H1 (cell line): ENCODE results near the gene GJC3. TPM values are rescaled to one million over a fixed set of nuclear protein-coding genes. Genes with fewer than 3 reads are reported as not detected.
"Not testable (repeated sequence)": the region's sequence is repeated elsewhere in the genome, so short reads cannot be mapped to it uniquely, and the experiment has no call there.

Experiments used
- CTCF ChIA-PET: fragments of 300-600 bp; sonication (Branson Sonifier 250); formaldehyde crosslinking; loops from one replicate; lab custom pipeline; 2021; ENCODE audit not compliant: partially characterized antibody; lab: Charles Lee
- POLR2A ChIA-PET: fragments of 300-600 bp; sonication (Branson Sonifier 250); formaldehyde crosslinking; loops from one replicate; lab custom pipeline; 2021; ENCODE audit warnings: inconsistent platforms; ENCODE audit not compliant: partially characterized antibody; lab: Charles Lee
- DNase-seq, 2 experiments: peaks; one replicate each; pipeline versions ENCODE4 v3.0.0 to v3.0.0-alpha.2; 2010 to 2022; ENCODE audit warnings: low spot score in 2 of 2, low read depth in 1 of 2, mixed read lengths in 1 of 2
- FAIRE-seq: peaks from 2 replicates; lab custom pipeline; 2011; peaks lifted over from hg19 to GRCh38; lab: Jason Lieb, UNC
- H2AFZ ChIP-seq: 2 replicates; pipeline ENCODE4 v1.8.1; 2012; ENCODE audit warnings: low read length, inconsistent platforms
- H2AK5ac ChIP-seq: 2 replicates; pipeline ENCODE4 v1.6.1; 2013; ENCODE audit warnings: low read depth, low read length
- H2BK120ac ChIP-seq: replicated peaks from 2 replicates; pipeline ENCODE3; 2013; ENCODE audit warnings: low read depth, low read length, inconsistent platforms
- H2BK12ac ChIP-seq: 2 replicates; pipeline ENCODE4 v1.6.1; 2013; ENCODE audit warnings: low read depth, low read length
- H2BK15ac ChIP-seq: 2 replicates; pipeline ENCODE4 v1.6.1; 2013; ENCODE audit warnings: low read length
- H2BK20ac ChIP-seq: 2 replicates; pipeline ENCODE4 v1.6.1; 2013; ENCODE audit warnings: low read length
- H2BK5ac ChIP-seq: 2 replicates; pipeline ENCODE4 v1.6.1; 2013; ENCODE audit warnings: low read depth, low read length
- H3K14ac ChIP-seq: 2 replicates; pipeline ENCODE4 v1.6.1; 2013; ENCODE audit warnings: inconsistent platforms; ENCODE audit not compliant: insufficient read length
- H3K18ac ChIP-seq: 2 replicates; pipeline ENCODE4 v1.6.1; 2013; ENCODE audit warnings: low read length; ENCODE audit errors: extremely low read depth
- H3K23ac ChIP-seq: 2 replicates; pipeline ENCODE4 v1.6.1; 2013; ENCODE audit warnings: inconsistent platforms; ENCODE audit not compliant: insufficient read length
- H3K23me2 ChIP-seq: 2 replicates; pipeline ENCODE4 v1.6.1; 2013; ENCODE audit warnings: low read depth, low read length
- H3K27ac ChIP-seq: 2 replicates; pipeline ENCODE4 v1.6.1; 2011; ENCODE audit warnings: low read depth, low read length, inconsistent platforms
- H3K27me3 ChIP-seq, 4 experiments: replicated peaks in 1 of 4; 1 replicate in 1 of 4; 2 replicates in 3 of 4; pipeline versions ENCODE4 v1.6.1 to v1.8.1; 2011 to 2013; ENCODE audit warnings: low read length in 3 of 4, mild to moderate bottlenecking in 3 of 4, inconsistent platforms in 2 of 4, mixed read lengths in 2 of 4, moderate library complexity in 1 of 4; ENCODE audit not compliant: control insufficient read depth in 3 of 4, insufficient read depth in 3 of 4; ENCODE audit errors: extremely low read depth in 1 of 4
- H3K36me3 ChIP-seq, 4 experiments: 2 replicates each; pipeline versions ENCODE4 v1.6.1 to v1.8.1; 2011 to 2013; ENCODE audit warnings: mild to moderate bottlenecking in 4 of 4, low read length in 3 of 4, moderate library complexity in 2 of 4, control low read depth in 1 of 4, inconsistent platforms in 1 of 4; ENCODE audit not compliant: insufficient read depth in 4 of 4, control insufficient read depth in 2 of 4
- H3K4ac ChIP-seq: replicated peaks from 2 replicates; pipeline ENCODE3; 2013; ENCODE audit warnings: low read length, low read depth, mixed read lengths, inconsistent platforms; ENCODE audit not compliant: insufficient read length
- H3K4me1 ChIP-seq, 4 experiments: replicated peaks in 1 of 4; 1 replicate in 1 of 4; 2 replicates in 3 of 4; pipeline versions ENCODE4 v1.6.1 to v1.8.1; 2011 to 2013; ENCODE audit warnings: low read length in 3 of 4, inconsistent platforms in 2 of 4, mixed read lengths in 1 of 4; ENCODE audit not compliant: insufficient read depth in 4 of 4, control insufficient read depth in 3 of 4
- H3K4me2 ChIP-seq, 2 experiments: 2 replicates each; pipeline versions ENCODE4 v1.6.1 to v1.8.1; 2011 to 2013; ENCODE audit warnings: low read depth in 2 of 2, low read length in 2 of 2, control low read depth in 1 of 2, inconsistent platforms in 1 of 2, mild to moderate bottlenecking in 1 of 2; ENCODE audit not compliant: insufficient read depth in 1 of 2
- H3K4me3 ChIP-seq, 4 experiments: fragments of 200-600, 300-600 bp in 1 of 4; sonication (generic), shearing (Covaris generic), sonication (Bioruptor Twin) in 1 of 4; 2 replicates each; pipeline versions ENCODE4 v1.5.1 to v1.8.1; 2011 to 2016; ENCODE audit warnings: low read length in 4 of 4, low read depth in 3 of 4, control low read depth in 2 of 4, inconsistent platforms in 2 of 4, mild to moderate bottlenecking in 2 of 4, mixed read lengths in 1 of 4, moderate library complexity in 1 of 4; ENCODE audit not compliant: insufficient read depth in 2 of 4; ENCODE audit errors: extremely low read depth in 1 of 4
- H3K56ac ChIP-seq: replicated peaks from 2 replicates; pipeline ENCODE3; 2013; ENCODE audit warnings: low read depth, mild to moderate bottlenecking, mixed read lengths, low read length, inconsistent platforms; ENCODE audit not compliant: insufficient read length
- H3K79me1 ChIP-seq: 2 replicates; pipeline ENCODE4 v1.6.1; 2013; ENCODE audit warnings: low read depth, low read length, control low read depth
- H3K79me2 ChIP-seq, 2 experiments: 2 replicates each; pipeline versions ENCODE4 v1.6.1 to v1.8.1; 2012 to 2013; ENCODE audit warnings: low read length in 2 of 2, mild to moderate bottlenecking in 2 of 2, inconsistent platforms in 1 of 2; ENCODE audit not compliant: insufficient read depth in 2 of 2, control insufficient read depth in 1 of 2
- H3K9ac ChIP-seq, 4 experiments: replicated peaks in 1 of 4; 1 replicate in 1 of 4; 2 replicates in 3 of 4; pipeline versions ENCODE4 v1.6.1 to v1.8.1; 2011 to 2013; ENCODE audit warnings: low read depth in 3 of 4, low read length in 3 of 4, control low read depth in 2 of 4, mild to moderate bottlenecking in 2 of 4, moderate library complexity in 2 of 4, inconsistent platforms in 1 of 4; ENCODE audit errors: extremely low read depth in 1 of 4
- H3K9me3 ChIP-seq, 2 experiments: 2 replicates each; pipeline versions ENCODE4 v1.6.1 to v1.8.1; 2012 to 2013; ENCODE audit warnings: mild to moderate bottlenecking in 2 of 2, moderate library complexity in 2 of 2, control low read depth in 1 of 2, inconsistent platforms in 1 of 2, low read depth in 1 of 2, low read length in 1 of 2, mixed read lengths in 1 of 2; ENCODE audit not compliant: insufficient read depth in 2 of 2
- H4K20me1 ChIP-seq, 2 experiments: replicated peaks in 1 of 2; 2 replicates each; pipeline versions ENCODE3 to v1.8.1; 2011 to 2013; ENCODE audit warnings: inconsistent platforms in 2 of 2, low read length in 2 of 2, mild to moderate bottlenecking in 1 of 2; ENCODE audit not compliant: insufficient read depth in 2 of 2, control insufficient read depth in 1 of 2
- H4K5ac ChIP-seq: 2 replicates; pipeline ENCODE4 v1.6.1; 2013; ENCODE audit warnings: low read length, low read depth, mixed read lengths, inconsistent platforms; ENCODE audit not compliant: insufficient read length
- H4K8ac ChIP-seq: 2 replicates; pipeline ENCODE4 v1.8.0; 2013; ENCODE audit warnings: mild to moderate bottlenecking, moderate library complexity, low read length, inconsistent platforms; ENCODE audit not compliant: insufficient read depth; ENCODE audit errors: extremely low read depth
- H4K91ac ChIP-seq: replicated peaks from 2 replicates; pipeline ENCODE3; 2013; ENCODE audit warnings: low read length, mixed read lengths, inconsistent platforms; ENCODE audit not compliant: insufficient read length
- WGBS, 2 experiments: shearing (Covaris generic) in 1 of 2; methylation state at CpG; one replicate each; pipeline versions ENCODE4 v1.1.6 to v1.1.7; 2013 to 2015; ENCODE audit warnings: low lambda C conversion rate in 2 of 2, mixed read lengths in 2 of 2, inconsistent platforms in 1 of 2, low coverage in 1 of 2, missing lambda C conversion rate in 1 of 2; ENCODE audit not compliant: insufficient replicate concordance in 2 of 2, insufficient coverage in 1 of 2, insufficient read length in 1 of 2; ENCODE audit errors: extremely low coverage in 1 of 2, missing lambda C conversion rate in 1 of 2; 5-methylcytosine and 5-hydroxymethylcytosine counted together
- polyA plus RNA-seq, 7 experiments: library from polyadenylated mRNA; depleted of rRNA in 3 of 7; stranded (reverse) in 5 of 7; unstranded in 2 of 7; fragments of >200 nt in 5 of 7; fragments of 200-250 nt in 2 of 7; gene quantifications; 1 replicate in 5 of 7; 2 replicates in 1 of 7; 4 replicates in 1 of 7; pipeline versions ENCODE4 v1.2.1 to v1.2.3, GENCODE V29; 2011 to 2013; ENCODE audit warnings: missing spikeins in 2 of 7, mixed read lengths in 2 of 7
- total RNA-seq: library from RNA; stranded (reverse); fragmentation: NEBNext Ultra II Directional; extraction: Animal tissue kit (Norgen Biotek cat#: 25700); gene quantifications from 2 replicates; pipeline ENCODE4 v1.2.1, GENCODE V29; 2021

Gene GJC3
- total and polyA plus RNA-seq, 2 of the 8 experiments (the other 6 are each of a cell fraction or from before 2014, with no cell fraction given) = 2.7 to 3.0 TPM

DNA sequence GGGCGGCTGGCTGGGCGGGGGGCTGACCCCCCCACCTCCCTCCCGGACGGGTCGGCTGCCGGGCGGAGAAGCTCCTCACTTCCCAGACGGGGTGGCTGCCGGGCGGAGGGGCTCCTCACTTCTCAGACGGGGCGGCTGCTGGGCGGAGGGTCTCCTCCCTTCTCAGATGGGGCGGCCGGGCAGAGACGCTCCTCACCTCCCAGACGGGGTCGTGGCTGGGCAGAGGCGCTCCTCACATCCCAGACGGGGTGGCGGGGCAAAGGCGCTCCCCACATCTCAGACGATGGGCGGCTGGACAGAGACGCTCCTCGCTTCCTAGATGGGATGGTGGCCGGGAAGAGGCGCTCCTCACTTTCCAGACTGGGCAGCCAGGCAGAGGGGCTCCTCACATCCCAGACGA, 41.1 kb downstream of the GJC3 start:
- H3K27me3 ChIP-seq, H2AFZ ChIP-seq, H2BK5ac ChIP-seq, H2BK15ac ChIP-seq, H3K23ac ChIP-seq, H3K4me1 ChIP-seq, H2BK120ac ChIP-seq, H4K20me1 ChIP-seq, H3K79me1 ChIP-seq, H3K79me2 ChIP-seq, H4K8ac ChIP-seq, H2AK5ac ChIP-seq, H2BK20ac ChIP-seq, FAIRE-seq, H3K56ac ChIP-seq, H2BK12ac ChIP-seq, CTCF ChIA-PET, H3K14ac ChIP-seq, H3K4me2 ChIP-seq, H3K23me2 ChIP-seq, H3K4ac ChIP-seq, H3K18ac ChIP-seq, DNase-seq, H3K27ac ChIP-seq, H4K91ac ChIP-seq, H4K5ac ChIP-seq, H3K9ac ChIP-seq, H3K4me3 ChIP-seq, H3K36me3 ChIP-seq, POLR2A ChIA-PET: not testable (repeated sequence)
- WGBS, 2 experiments = 83% methylated on average over 8 of the region's 29 CpGs; no CpG with 5 or more reads in 1 of the 2 experiments
- peaks cover 0 to 15% of the 10 kb centered on the region in 2 experiments; a peak in 2 of 4 replicates for H3K9me3 ChIP-seq
